Measurements from ENCODE around the gene PNPLA5. TPM values are rescaled to one million over a fixed set of nuclear protein-coding genes. Genes with fewer than 3 reads are reported as not detected.

PNPLA5 gene
- total and polyA plus RNA-seq, 2 of the 8 experiments (the other 6 are each of a cell fraction or from before 2014, with no cell fraction given): 3.9 to 6.8 TPM

DNA sequence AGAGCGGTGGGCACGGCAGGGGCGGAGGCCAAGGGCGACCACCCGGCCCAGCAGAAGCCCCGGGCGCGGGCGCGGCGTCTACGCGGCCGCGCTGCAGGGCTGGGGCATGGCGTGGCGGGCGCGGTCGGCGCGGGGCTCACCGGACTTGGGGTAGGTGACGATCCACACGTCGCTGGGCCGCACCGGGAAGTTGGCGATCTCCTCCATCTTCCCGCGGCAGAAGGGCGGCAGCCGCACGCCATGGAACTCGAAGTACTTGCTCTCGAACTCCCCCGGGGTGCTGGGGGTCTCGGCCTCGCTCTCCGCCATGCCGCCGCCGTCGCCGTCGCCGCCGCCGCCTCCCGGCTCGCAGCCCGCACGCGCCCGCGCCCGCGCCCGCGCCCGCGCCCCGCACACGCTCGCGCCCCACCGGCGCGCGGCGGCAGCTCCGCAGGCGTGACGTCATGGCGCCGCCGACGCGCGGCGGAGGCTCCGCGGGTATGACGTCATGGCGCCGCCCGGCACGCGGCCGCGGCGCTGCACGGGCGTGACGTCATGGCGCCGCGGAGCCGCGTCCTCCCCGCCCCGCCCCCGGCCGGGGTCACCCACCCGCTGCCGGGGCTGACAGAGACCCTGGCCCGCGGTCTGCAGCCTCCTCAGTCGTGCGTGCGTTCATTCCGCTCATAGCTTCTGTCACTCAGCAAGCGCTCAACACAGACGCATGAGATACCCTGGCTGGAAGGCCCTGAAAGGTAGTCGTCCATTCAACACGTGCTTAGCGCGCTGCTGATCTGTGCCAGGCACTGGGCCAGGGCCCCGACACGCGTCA lies 29.5 kb downstream of the PNPLA5 start, which contains the start of gene SULT4A1:
Gene SULT4A1, minus strand, starts transcription at position 440 of the 808 bp plus-strand sequence. Its CDS starts 131 bp downstream, at position 309.
- Histone ChIP-seq H4K8ac (ENCODE audit: extremely low read depth, insufficient read depth, low read length) (peak within 1 kb of the TSS; percentile 93), H3K4me2 (ENCODE audit: insufficient read depth in 1 of 2, low read depth in 2 of 2, low read length in 2 of 2) (peak within 1 kb of the TSS; percentile 71 to 95), H2AK5ac (ENCODE audit: low read depth, low read length) (peak within 1 kb of the TSS; percentile 90; the same call in 1 of the 2 replicates), H2BK15ac (ENCODE audit: low read length) (peak within 1 kb of the TSS; percentile 99), H2BK20ac (ENCODE audit: low read length) (no peak within 1 kb of the TSS), H4K5ac (ENCODE audit: insufficient read length, low read depth, low read length) (peak within 1 kb of the TSS; percentile 54), H3K9me3 (ENCODE audit: insufficient read depth in 2 of 2, low read depth in 1 of 2, low read length in 1 of 2) (peaks cover 0 to 3% of the 10 kb centered on the region in 2 experiments; a peak in 1 of 4 replicates), H3K9ac (replicated peaks in 1 of 4; ENCODE audit: extremely low read depth in 1 of 4, low read depth in 3 of 4, low read length in 3 of 4) (peak within 1 kb of the TSS; percentile 43 to 74 (median 71)), H3K18ac (ENCODE audit: extremely low read depth, low read length) (peak within 1 kb of the TSS; percentile 36), H3K79me1 (ENCODE audit: low read depth, low read length) (peaks cover 13% of the 10 kb centered on the region), H4K91ac (replicated peaks; ENCODE audit: insufficient read length, low read length) (peak within 1 kb of the TSS; percentile 94), H2BK5ac (ENCODE audit: low read depth, low read length) (peak within 1 kb of the TSS; percentile 10; the same call in 1 of the 2 replicates), H2BK12ac (ENCODE audit: low read depth, low read length) (peak within 1 kb of the TSS; percentile 94; the same call in 1 of the 2 replicates), H3K4me1 (replicated peaks in 1 of 4; ENCODE audit: control insufficient read depth in 3 of 4, insufficient read depth in 4 of 4, low read length in 3 of 4) (peaks cover 7 to 22% (median 11%) of the 10 kb centered on the region in 4 experiments), H3K27ac (ENCODE audit: low read depth, low read length) (no peak within 1 kb of the TSS), H3K23ac (ENCODE audit: insufficient read length) (no peak within 1 kb of the TSS), H3K56ac (replicated peaks; ENCODE audit: insufficient read length, low read depth, low read length) (no peak within 1 kb of the TSS), H3K4ac (replicated peaks; ENCODE audit: insufficient read length, low read depth, low read length) (peak within 1 kb of the TSS; percentile 57), H3K14ac (ENCODE audit: insufficient read length) (no peak within 1 kb of the TSS), H2AFZ (ENCODE audit: low read length) (peak within 1 kb of the TSS; percentile 77; the same call in 1 of the 2 replicates), H3K4me3 (ENCODE audit: extremely low read depth in 1 of 4, insufficient read depth in 2 of 4, low read depth in 3 of 4, low read length in 4 of 4) (peak within 1 kb of the TSS; percentile 47 to 76 (median 61)), H3K27me3 (replicated peaks in 1 of 4; ENCODE audit: control insufficient read depth in 3 of 4, extremely low read depth in 1 of 4, insufficient read depth in 3 of 4, low read length in 3 of 4) (no peaks in the 10 kb centered on the region; a peak in 2 of 7 replicates), H3K23me2 (ENCODE audit: low read depth, low read length) (peaks cover 9% of the 10 kb centered on the region; the same call in 1 of the 2 replicates), H2BK120ac (replicated peaks; ENCODE audit: low read depth, low read length) (no peak within 1 kb of the TSS), H4K20me1 (replicated peaks in 1 of 2; ENCODE audit: control insufficient read depth in 1 of 2, insufficient read depth in 2 of 2, low read length in 2 of 2) (peaks cover 1 to 4% of the 10 kb centered on the region in 2 experiments), H3K79me2 (ENCODE audit: control insufficient read depth in 1 of 2, insufficient read depth in 2 of 2, low read length in 2 of 2) (peaks cover 0 to 43% of the 10 kb centered on the region in 2 experiments; a peak in 2 of 4 replicates), H3K36me3 (ENCODE audit: control insufficient read depth in 2 of 4, insufficient read depth in 4 of 4, low read length in 3 of 4) (no peaks in the 10 kb centered on the region; a peak in 1 of 8 replicates)
- WGBS, 2 experiments (ENCODE audit: extremely low coverage in 1 of 2, insufficient coverage in 1 of 2, insufficient read length in 1 of 2, insufficient replicate concordance in 2 of 2, low coverage in 1 of 2, low lambda C conversion rate in 2 of 2, missing lambda C conversion rate in 1 of 2): 9% methylated on average over 71 of the region's 121 CpGs; no CpG with 5 or more reads in 1 of the 2 experiments
- FAIRE-seq (no peak), DNase-seq (ENCODE audit: low read depth in 1 of 2, low spot score in 2 of 2) (peak in 1 of 2 experiments; percentile 73)
- ChIA-PET POLR2A (ENCODE audit: partially characterized antibody) (interaction anchor here (0.6 to 0.8 kb wide), 2 partner anchors 9 to 14 kb away, joined by 3 read pairs; no protein-coding TSS in a partner anchor), CTCF (ENCODE audit: partially characterized antibody) (interaction anchor here (2.0 kb wide), 1 partner anchor 38 kb away, joined by 5 read pairs; no protein-coding TSS in a partner anchor)
- TF ChIP-seq POLR2A (IDR thresholded peaks at IDR 0.05; ENCODE audit: control extremely low read depth in 1 of 2, low read depth in 2 of 2, low read length in 2 of 2) (no peak; a peak in 1 of 3 replicates), NRF1 (IDR thresholded peaks at IDR 0.05; ENCODE audit: low read depth, low read length) (no peak), EZH2 (IDR thresholded peaks at IDR 0.05; ENCODE audit: low read depth, low read length, severe bottlenecking) (no peak), SAP30 (IDR thresholded peaks at IDR 0.05; ENCODE audit: insufficient read depth, insufficient replicate concordance, low read length) (no peak), EP300 (IDR thresholded peaks at IDR 0.05; ENCODE audit: borderline replicate concordance in 1 of 2, low read depth in 2 of 2, low read length in 2 of 2) (no peak; a peak in 1 of 3 replicates), TAF1 (IDR thresholded peaks at IDR 0.05; ENCODE audit: low read depth, low read length) (no peak), JUN (IDR thresholded peaks at IDR 0.05; ENCODE audit: low read depth, low read length) (0 out of 2 replicates have a peak, but pooled peaks have one; percentile 42), CBX8 (IDR thresholded peaks at IDR 0.05; ENCODE audit: borderline replicate concordance, low read depth, low read length) (no peak), RXRA (IDR thresholded peaks at IDR 0.05; ENCODE audit: insufficient read depth, low read depth, low read length) (no peak), SRF (IDR thresholded peaks at IDR 0.05; ENCODE audit: low read depth, low read length) (no peak), MAFK (IDR thresholded peaks at IDR 0.05; ENCODE audit: low read depth, low read length) (no peak)
